Liver (tissue), 2 donors: ENCODE measurements around the gene SPI1.

Source experiments
- YY1 ChIP-seq: IDR thresholded peaks from 2 replicates; pipeline ENCODE4 v1.6.1; 2016; ENCODE audit warnings: antibody characterized with exemption, mild to moderate bottlenecking
- TF ChIP-seq, protein P1 (sequence below): fragments of 150-350 bp; IDR thresholded peaks from 2 replicates; pipeline ENCODE4 v1.5.1; 2017; ENCODE audit warnings: improper control_type of control experiment, low read depth, low read length; ENCODE audit not compliant: missing input control
- TF ChIP-seq, protein P2 (sequence below): IDR thresholded peaks from 2 replicates; pipeline ENCODE4 v1.6.1; 2016; ENCODE audit warnings: antibody characterized with exemption, mild to moderate bottlenecking
- donor health status: healthy.

DNA sequence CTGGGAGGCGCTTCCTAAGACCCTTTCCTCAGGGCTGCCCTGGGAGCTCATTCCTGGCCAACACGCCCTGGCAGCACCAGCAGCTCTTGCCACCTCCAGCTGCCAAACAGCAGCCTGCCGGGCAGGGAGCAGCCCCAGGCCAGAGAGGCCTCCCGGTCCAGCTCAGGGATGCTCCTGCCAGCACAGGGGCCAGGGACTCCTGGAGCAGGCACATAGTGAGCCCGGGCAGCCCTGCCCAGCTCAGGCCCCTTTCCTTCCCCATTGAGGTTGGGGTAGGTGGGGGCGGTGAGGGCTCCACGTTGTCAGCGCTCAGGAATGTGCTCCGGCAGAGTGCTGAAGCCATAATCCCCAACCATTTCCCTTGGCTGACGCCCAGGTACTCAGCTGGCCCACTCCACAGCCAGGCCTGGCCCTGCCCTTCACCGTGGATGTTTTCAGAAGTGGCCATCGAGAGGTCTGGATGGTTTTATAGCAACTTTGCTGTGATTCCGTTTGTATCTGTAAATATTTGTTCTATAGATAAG is 37.7 kb upstream of the SPI1 start:
- TF ChIP-seq, protein P1, sequence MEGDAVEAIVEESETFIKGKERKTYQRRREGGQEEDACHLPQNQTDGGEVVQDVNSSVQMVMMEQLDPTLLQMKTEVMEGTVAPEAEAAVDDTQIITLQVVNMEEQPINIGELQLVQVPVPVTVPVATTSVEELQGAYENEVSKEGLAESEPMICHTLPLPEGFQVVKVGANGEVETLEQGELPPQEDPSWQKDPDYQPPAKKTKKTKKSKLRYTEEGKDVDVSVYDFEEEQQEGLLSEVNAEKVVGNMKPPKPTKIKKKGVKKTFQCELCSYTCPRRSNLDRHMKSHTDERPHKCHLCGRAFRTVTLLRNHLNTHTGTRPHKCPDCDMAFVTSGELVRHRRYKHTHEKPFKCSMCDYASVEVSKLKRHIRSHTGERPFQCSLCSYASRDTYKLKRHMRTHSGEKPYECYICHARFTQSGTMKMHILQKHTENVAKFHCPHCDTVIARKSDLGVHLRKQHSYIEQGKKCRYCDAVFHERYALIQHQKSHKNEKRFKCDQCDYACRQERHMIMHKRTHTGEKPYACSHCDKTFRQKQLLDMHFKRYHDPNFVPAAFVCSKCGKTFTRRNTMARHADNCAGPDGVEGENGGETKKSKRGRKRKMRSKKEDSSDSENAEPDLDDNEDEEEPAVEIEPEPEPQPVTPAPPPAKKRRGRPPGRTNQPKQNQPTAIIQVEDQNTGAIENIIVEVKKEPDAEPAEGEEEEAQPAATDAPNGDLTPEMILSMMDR = no peak
- no peak for TF ChIP-seq YY1
- TF ChIP-seq, protein P2, sequence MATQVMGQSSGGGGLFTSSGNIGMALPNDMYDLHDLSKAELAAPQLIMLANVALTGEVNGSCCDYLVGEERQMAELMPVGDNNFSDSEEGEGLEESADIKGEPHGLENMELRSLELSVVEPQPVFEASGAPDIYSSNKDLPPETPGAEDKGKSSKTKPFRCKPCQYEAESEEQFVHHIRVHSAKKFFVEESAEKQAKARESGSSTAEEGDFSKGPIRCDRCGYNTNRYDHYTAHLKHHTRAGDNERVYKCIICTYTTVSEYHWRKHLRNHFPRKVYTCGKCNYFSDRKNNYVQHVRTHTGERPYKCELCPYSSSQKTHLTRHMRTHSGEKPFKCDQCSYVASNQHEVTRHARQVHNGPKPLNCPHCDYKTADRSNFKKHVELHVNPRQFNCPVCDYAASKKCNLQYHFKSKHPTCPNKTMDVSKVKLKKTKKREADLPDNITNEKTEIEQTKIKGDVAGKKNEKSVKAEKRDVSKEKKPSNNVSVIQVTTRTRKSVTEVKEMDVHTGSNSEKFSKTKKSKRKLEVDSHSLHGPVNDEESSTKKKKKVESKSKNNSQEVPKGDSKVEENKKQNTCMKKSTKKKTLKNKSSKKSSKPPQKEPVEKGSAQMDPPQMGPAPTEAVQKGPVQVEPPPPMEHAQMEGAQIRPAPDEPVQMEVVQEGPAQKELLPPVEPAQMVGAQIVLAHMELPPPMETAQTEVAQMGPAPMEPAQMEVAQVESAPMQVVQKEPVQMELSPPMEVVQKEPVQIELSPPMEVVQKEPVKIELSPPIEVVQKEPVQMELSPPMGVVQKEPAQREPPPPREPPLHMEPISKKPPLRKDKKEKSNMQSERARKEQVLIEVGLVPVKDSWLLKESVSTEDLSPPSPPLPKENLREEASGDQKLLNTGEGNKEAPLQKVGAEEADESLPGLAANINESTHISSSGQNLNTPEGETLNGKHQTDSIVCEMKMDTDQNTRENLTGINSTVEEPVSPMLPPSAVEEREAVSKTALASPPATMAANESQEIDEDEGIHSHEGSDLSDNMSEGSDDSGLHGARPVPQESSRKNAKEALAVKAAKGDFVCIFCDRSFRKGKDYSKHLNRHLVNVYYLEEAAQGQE = no peak
